T-helper 2 cell treated with Interferon-gamma antibody and Interleukin-4, amounts not matched to agents 100 ng/mL and 5 ng/mL, for 36 hours (primary cell): Measurements from ENCODE around the gene NGF. TPM values are rescaled to one million over a fixed set of nuclear protein-coding genes. Genes with fewer than 3 reads are reported as not detected.

ENCODE experiments used
- intact Hi-C: fragments of 100-400 bp; cut with micrococcal nuclease; formaldehyde crosslinking; loops from one replicate; pipeline ENCODE4 v1.15.1; 2023
- total RNA-seq: library from RNA; stranded (reverse); gene quantifications from 2 replicates; pipeline ENCODE4 v1.2.3, GENCODE V29; 2022

The NGF gene
- total RNA-seq, 1 donor from 2014 or later = not detected

DNA sequence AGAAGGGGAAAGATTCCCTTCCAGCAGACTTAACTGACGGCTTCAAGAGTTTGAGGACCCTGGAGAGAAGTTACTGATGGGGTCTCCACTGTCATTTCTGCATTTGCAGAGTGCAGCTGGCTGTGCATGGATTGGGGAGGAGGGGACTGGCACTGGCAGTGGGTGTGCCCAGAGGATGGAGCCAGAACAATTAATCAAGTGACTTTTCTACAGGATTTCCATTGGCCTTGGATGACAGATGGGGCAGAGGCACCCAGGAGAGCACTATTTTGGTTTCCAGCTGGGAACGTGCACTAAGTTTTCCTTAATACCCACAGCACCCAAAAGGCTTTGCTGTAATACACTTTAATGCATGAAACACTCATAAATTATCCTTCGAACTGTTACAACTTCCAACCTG lies 1.3 kb downstream of the NGF start:
- intact Hi-C loops = no loop called here

DNA sequence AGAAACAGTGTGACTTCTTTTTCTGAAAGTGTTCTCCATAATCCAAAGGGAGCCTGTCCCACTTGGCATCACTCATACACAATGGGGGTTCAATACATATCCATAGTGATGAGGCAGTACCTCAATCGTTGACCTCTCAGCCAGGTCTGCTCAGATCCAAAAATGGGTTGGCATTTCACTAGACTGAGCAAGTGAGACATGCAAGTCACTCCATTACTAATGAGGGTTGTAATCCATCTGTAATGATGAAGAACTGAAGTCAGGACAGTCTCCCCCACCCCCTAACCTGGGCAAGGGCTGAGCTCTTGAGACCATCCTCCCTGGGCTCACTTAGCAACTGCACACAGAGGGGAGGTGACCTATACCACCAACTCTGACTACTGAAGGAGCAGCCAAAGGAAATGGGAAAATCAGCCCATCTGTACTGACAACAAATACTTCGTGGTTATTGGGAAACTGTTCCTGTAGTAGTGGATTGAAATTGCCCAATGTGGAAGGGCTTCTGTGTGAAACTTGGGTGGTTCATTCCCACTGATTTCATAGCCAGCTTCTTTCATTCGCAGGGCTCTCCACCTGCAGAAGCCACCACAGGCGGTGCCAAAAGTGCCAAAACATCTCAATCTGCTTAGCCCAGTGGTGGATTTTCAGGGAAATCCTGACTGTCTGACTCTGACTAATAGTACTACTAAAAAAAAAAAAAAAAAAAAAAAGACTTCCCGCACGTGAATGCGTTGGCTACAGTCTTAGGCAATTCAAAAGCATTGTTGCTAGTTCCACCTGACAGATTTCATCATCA lies 5.0 kb downstream of the NGF start:
- intact Hi-C loops = no loop called here

DNA sequence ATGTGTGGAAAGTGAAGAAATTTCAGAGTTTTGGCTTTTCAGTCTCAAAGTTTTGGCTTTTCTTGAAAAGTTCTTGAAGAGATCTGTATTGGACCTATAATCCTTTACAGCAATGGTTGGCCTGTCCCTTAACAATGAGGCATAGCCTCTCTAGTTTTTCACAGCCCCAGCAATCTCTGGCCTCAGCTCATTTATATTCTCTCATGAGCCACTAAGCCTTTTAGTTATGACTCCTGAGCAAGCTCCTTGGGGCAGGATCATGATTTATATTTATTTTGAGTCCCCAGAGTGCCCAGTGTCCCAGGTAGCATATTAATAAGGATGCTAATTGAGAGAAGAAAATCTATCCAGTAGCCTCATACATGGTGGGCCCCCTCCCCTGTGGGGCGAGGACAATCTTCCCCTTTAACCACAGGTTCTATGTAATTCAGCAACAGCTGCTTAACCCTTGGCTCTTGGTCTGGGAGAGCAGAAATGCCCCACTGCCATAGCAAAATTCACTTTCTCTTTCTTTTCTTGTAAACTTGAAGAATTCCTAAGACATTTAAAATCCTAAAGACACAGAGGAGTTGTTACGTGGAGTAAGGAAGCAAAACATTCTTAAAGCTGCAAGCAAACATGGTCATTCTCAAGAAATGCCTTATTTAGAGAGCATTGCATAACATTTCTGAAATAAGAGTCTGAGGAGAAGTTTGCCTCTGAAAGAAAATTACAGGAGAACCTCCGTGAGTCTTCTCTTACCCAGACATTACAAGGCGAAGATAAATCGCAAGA lies 6.3 kb downstream of the NGF start:
- intact Hi-C loops = no loop called here

DNA sequence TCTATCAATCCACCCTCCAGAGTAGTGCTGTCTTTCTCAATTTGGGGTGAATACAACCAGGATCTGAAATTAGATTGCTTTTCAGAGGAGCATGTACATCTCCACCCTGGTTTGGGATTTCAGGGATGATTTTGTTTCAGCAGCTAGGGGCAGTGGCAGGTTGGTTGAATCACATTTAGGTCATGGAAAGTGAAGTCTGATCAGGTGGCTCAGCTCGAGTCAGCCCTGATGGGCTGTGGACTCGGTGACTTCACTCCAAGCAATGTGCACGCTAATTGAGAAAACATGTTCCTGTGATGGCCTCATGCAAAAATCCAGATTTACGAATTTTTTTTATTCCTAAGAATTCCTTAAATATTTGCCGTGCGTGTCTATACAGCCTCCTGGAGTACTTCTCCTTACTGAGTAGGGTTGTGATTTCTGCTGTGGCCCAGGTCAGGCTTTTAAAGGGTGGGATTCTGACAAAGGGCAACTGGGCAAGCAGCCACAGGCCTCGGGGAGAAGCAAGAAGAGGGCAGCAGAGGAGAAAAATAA lies 7.5 kb downstream of the NGF start:
- intact Hi-C loops = no loop called here

DNA sequence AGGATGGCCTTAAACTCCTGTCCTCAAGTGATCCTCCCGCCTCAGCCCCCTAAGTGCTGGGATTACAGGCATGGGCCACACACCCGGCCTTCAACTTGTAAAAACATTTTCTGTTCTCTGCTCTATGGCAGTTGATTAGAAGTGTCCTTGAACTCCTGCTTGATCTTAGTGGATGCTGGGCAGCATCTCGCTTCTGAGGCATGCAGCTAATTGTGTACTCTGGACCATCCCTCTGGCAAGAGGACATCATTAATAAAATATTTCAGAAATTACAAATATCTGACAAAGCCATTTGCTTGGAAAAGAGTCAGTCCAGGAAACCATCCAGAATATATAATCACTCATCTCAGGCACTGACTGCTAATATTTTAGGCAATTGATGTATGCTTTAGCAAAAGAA lies 8.1 kb downstream of the NGF start:
- intact Hi-C loops = no loop called here

DNA sequence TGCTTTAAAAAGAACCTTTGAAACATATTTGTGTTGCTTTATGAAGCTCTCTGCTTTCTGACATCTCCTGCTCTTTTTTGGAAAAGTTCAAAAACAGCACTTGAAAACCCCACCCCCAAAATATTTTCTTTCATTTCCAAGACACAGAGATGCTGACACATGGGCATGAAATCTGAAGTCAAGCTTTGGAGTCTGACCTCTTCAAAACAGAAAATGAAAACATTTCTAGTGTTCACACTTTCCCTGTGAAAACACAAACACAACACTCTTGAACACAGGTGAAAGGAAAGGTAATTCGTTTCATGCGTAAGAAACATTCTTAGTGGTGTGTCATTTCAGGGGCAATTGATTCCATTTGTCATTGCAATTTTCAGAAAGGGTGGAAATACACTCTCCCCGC lies 10.8 kb downstream of the NGF start:
- intact Hi-C loops = no loop called here

DNA sequence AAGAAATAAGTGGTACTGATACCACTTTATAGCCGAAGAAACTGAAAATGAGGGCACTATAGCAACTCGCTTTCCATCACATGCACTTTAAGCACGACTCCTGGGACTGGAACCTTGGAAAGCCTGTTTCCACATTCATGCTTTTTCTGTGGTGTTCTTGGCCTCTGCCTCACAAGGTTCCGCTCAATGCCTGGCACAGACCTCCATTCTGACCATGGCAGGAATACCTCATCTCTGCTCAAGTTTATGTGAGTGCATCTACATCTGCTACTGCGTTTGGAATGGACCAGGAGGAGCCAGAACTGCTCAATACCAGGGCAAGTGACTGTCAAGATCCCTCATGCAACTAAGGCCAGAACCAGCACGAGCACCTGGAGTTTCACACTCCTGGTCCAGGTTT lies 11.6 kb downstream of the NGF start:
- intact Hi-C loops = no loop called here

DNA sequence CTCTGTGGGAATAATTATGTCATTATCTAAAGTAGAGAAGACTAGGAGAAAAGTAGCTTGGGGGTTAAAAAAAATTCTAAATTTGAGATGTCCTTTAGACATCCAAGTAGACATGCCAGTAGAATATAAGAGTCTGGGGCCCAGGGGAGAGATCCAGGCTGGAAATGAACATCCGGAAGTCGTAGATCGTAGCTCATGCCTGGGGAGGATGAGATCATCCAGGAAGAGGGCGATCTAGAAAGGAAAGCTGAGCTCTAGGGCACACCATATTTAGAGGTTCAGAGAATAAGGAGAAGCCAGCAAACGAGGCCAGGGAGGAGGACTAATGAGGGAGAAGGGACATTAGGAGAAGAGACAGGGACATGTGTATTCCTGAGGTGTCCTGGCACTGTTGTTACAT lies 12.2 kb downstream of the NGF start:
- intact Hi-C loops = no loop called here

DNA sequence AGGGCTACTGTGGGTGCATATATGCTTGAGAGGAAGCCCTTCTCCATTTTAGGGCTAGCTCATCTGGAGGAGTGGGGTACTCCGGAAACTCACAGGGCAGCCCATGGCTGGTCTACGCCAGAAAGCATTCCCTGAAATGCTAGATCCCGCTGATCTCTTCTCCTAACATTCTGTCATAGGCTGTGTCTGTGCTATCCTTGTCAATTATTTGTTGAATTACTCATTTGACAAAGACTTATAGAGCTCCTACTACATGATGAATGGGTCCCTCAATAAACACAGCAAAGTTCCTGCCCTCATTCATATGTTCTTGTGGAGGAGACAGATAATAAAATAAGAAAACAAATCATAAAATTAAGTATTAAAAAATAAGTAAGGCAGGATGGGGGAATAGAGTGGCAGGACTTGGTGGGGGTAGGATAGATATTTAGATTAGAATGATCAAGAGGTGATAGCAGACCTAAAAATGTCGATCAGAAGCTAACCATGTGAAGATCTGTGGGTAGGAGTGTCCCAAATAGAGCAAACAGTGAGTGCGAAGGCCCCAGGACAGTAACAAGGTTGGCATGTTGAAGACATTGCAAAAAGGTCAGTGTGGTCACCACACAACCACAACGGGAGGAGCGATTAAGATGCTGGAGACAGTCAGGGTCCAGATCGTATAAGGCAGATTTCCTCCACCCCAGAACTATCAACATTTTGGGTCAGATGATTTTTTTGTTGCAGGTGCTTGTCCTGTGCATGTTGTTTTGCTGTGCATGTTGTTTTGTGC lies 13.2 kb downstream of the NGF start:
- intact Hi-C loops = no loop called here

DNA sequence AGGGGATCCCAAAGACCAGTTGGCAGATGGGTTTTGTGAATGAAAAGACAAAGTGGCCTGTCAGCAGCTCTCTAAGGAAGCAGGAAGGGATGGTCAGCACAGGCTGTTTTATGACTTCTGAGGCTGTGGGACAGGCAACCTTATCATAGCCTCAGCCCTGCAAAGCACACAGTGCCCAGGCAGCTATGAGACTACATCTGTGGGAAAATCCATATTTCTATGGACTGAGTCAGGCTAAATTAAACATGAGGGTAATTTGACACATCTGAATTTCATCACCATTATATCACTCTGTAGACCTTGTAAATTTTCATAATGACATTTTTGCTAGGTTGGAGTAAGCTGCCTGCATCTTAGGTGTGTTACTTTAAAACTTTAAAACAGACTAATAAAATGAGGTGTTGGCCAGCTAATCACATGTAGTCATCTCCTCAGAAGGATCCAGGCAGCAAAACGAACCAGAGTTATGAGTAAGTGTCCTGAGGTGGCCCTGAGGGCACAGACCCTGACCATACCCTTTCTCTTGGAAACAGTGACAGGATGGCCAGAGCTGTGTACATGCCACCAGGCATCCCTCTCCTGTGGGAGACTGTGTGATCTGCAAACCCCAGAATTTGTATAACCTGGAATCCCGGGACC lies 14.6 kb downstream of the NGF start:
- intact Hi-C loops = no loop called here

DNA sequence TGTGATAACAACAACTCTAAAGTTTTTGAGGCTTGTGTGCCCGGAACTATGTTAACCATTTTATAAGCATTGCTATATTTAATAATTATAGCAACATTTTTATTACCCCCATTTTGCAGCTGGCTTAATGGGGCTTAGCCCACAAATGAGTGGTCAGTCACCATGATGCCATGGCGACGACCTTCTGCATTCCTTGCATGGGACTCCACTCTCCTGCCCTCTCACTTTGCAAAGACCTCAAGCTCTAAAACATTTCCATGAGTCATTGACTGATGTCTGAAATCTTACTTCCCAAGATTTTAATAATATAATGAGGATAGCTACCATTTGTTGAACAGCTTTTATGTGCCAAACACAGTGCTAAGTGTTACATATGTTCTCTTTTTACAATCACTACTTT lies 15.4 kb downstream of the NGF start:
- intact Hi-C loops = no loop called here

DNA sequence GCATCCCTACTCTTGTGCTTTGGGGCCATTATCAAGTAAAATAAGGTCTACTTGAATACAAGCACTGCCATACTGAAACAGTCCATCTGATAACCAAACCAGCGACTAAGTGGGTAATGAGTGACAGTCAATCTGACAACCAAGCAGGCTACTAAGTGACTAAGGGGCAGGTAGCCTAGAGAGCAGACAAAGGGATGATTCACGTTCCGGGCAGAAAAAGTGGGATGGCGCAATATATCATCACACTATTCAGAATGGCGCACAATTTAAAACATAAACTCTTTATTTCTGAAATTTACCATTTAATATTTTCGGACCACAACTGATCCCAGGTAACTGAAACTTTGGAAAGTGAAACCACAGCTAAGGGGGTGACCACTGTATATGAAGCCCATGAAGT lies 17.7 kb downstream of the NGF start:
- intact Hi-C loops = no loop called here

DNA sequence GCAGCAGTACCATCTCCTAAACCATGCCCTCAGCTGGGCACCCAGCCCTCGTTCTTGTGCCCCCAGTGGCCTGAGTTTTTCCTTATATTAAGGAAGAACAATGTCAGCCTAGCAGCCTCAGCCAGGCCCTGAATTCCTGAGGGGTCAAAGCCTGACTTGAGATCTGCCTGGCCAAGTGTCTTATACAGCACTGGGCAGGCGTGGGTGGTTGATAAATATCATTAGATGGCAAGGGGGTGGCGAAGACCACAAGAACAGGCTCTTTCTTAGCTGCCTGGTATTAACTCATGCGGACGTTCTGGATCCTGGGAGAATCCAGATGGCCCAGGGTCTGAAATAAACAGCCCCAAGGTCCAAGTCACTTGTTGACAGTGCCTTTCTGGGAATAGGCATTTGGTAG lies 18.3 kb downstream of the NGF start:
- intact Hi-C loops = no loop called here

DNA sequence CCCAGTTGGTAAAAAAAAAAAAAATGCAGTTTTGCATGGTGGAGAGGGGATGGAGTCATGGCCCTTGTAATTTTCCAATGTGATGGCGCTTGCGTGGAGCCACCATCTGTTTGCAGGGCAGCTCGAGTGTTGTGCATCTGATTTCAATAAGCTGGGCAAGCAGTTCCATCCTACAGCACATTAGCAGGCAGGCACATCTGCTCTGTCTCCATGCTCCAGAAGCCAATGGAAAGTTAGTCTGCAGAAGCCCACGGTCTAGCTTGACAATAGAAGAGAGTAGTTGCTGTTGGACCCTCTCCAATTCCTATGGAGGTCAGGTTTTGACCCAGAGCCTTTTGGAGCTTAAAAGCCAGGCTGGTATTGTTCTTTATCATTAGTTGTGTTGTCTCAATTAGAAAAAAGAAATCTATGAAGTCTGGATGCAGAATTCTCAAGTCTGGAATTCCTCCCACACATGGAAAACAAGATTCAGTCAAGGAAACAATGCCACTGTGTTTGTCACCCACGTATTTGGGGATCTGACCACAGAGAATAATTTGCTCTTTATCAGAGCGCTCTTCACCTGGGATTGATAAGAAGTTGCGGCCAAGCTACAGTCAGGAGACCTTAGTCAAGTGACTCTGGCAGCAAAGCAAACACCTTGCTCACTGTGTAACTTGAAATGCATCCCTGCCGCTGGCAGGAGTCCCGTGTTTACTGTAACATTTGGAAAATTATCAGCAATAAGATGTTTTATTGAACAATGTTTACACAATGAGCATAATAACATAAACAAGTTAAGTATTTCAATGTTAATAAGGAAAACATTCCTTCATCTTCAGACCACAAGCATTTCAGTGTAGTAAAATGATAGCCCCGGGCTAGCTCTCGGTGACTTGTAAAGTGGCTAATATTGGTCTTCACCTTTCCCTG lies 20.7 kb downstream of the NGF start:
- intact Hi-C loops = no loop called here

DNA sequence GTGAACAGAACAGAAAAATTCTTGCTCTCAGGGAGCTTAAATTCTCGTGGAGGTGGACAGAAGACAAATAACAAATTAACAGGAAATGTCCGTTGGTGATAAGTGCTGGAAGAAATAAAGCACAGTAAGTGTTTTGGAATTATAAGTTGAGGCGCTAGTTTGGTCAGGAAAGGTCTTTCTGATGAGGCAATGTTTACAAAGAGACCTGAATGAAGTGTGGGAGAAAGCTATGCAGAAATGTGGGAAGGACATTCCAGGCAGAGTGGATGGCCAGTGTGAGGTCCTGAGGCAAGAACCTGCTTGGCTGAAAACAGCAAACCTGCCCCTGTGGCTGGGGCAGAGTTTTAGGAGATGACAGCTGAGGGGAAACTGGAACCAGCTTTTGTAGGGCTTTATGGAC lies 23.3 kb downstream of the NGF start:
- intact Hi-C loops = no loop called here

DNA sequence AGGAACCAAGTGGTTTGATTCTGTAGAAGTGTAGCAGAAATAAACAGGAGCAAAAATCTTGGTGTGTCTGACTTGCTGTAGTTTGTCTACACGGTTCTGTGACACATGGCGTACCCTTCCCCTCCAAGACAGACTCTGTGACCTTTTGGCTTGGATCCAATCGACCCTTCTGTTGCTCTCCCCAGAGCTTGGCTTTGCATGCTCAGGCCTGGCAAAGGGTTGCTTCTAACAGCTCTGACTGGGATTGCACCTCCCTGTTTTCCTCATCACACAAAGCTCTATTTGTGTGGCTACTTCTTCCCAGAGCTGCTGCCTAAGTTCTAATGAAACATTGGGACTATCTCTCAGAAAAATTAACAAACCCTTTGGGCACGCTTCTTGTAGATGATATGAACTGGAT lies 24.0 kb downstream of the NGF start:
- intact Hi-C loops = no loop called here

DNA sequence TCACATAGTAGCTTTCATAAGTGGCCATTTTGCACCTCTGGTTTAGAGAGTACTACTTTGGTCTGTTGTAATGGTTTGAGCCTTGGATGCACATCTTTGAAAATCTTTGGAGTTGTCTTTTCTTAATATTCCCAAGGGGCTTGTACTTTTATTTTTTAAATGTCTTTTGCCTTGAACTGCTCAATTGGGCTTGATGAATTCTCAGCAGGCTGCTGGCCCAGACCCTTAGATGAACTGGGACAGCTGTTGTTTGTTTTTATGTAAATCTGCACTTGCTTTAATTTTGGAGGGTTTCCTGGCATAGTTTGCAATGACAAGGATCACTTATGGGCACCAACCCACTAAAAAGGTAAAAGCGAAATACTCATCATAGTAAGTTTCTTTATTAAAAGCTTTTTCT lies 24.9 kb downstream of the NGF start:
- intact Hi-C loops = no loop called here

DNA sequence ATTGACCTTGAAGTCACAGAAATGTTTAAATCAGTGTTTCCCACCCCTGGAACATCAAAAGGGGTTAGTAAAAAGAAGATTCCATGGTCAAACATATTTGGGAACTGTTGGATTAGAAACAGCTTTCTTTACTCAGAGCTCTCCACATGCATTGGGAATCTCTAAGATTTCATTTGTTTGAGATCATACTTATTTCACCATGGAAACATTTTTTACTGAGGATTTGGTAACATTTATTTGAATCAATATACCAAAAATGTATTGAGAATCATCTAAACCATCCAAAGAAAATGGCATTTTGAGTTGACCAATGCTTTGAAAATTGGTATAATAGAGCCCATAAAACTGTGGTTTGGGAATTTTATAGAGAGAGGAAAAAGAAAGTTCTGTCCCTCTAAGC lies 25.3 kb downstream of the NGF start:
- intact Hi-C loops = no loop called here

DNA sequence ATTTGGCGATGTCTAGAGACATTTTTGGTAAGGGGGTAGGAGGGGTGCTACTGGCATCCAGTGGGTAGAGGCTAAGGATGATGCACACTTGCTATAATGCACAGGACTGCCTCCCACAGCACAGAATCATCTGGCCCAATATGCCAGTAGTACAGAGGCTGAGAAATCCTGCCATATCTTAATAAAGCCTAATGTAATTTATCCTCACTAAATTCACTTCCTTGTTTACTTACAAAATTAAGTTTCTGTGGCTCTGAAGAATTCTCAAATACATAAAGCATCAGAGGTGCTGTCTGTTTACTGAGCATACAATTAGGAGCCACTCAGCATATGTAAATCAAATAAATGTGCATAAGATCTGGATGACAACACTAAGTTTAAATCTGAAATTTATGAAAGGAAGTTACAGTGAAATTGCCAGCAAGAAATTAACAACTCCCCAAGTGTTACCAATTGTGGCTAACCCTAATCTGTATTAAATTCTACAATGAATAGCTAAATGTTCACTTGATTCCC lies 26.5 kb downstream of the NGF start:
- intact Hi-C loops = no loop called here
